K562 (cell line): ENCODE data around the gene BANP. TPM values are rescaled to one million over a fixed set of nuclear protein-coding genes. Genes with fewer than 3 reads are reported as not detected.

Source experiments
- ATAC-seq: fragments of 200-7000 bp; cut with Tn5 transposase; 3 replicates; pipeline ENCODE4 v1.9.1; 2020; ENCODE audit warnings: moderate library complexity
- BruUV-seq: library from RNA; stranded (reverse); fragments of 400-500 nt; replicated peaks from 2 replicates; lab custom pipeline; 2021; lab: Mats Ljungman, UMichigan
- CTCF ChIA-PET: fragments of 300-600 bp; formaldehyde crosslinking; extraction: SDS; loops from one replicate; lab custom pipeline; 2021; ENCODE audit warnings: low intra/inter-chr PET ratio; lab: Yijun Ruan, JAX
- POLR2A ChIA-PET: fragments of 300-600, 350-650 bp; sonication (Branson Sonifier 250); formaldehyde crosslinking; extraction: SDS; loops from one replicate; lab custom pipeline; 2021; ENCODE audit warnings: antibody characterized with exemption, inconsistent platforms; lab: Yijun Ruan, JAX
- DNase-seq, 4 experiments: peaks; one replicate each; pipeline versions ENCODE4 v3.0.0 to v3.0.0-alpha.2; 2011 to 2018; ENCODE audit warnings: low spot score in 3 of 4, mixed read lengths in 3 of 4; ENCODE audit errors: extremely low read depth in 1 of 4
- FAIRE-seq: peaks from 2 replicates; lab custom pipeline; 2011; peaks lifted over from hg19 to GRCh38; lab: Jason Lieb, UNC
- H2AFZ ChIP-seq: 2 replicates; pipeline ENCODE4 v1.6.0; 2011; ENCODE audit warnings: low read depth, low read length, control low read depth, inconsistent platforms
- H3K27ac ChIP-seq: fragments of 200-600 bp; 3 replicates; pipeline ENCODE4 v1.8.0; 2011; ENCODE audit warnings: low read depth, mild to moderate bottlenecking, control low read depth, inconsistent platforms, low read length, moderate library complexity, mixed read lengths; ENCODE audit errors: extremely low read depth
- H3K27me3 ChIP-seq, 2 experiments: fragments of 300-600 bp in 1 of 2; 2 replicates in 1 of 2; 3 replicates in 1 of 2; pipeline versions ENCODE4 v1.6.0 to v1.8.0; 2011; ENCODE audit warnings: inconsistent platforms in 2 of 2, low read length in 2 of 2, mild to moderate bottlenecking in 1 of 2, mixed read lengths in 1 of 2, moderate library complexity in 1 of 2; ENCODE audit not compliant: control insufficient read depth in 2 of 2, insufficient read depth in 2 of 2
- H3K36me3 ChIP-seq: fragments of 300-600 bp; 3 replicates; pipeline ENCODE4 v1.8.0; 2011; ENCODE audit warnings: mild to moderate bottlenecking, low read length, inconsistent platforms; ENCODE audit not compliant: control insufficient read depth, insufficient read depth
- H3K4me1 ChIP-seq, 2 experiments: fragments of 200-600 bp in 1 of 2; replicated peaks in 1 of 2; 2 replicates in 1 of 2; 3 replicates in 1 of 2; pipeline versions ENCODE4 v1.5.1 to v1.8.0; 2011; ENCODE audit warnings: inconsistent platforms in 2 of 2, low read length in 2 of 2, mild to moderate bottlenecking in 1 of 2, mixed read lengths in 1 of 2, moderate library complexity in 1 of 2; ENCODE audit not compliant: control insufficient read depth in 2 of 2, insufficient read depth in 2 of 2
- H3K4me2 ChIP-seq: 2 replicates; pipeline ENCODE4 v1.6.1; 2011; ENCODE audit warnings: low read length, control low read depth, inconsistent platforms, mixed read lengths; ENCODE audit not compliant: insufficient read depth
- H3K4me3 ChIP-seq: fragments of 200-600 bp; sonication (generic), shearing (Covaris generic); 2 replicates; pipeline ENCODE4 v1.5.1; 2016; ENCODE audit warnings: control low read depth, inconsistent platforms
- H3K79me2 ChIP-seq: fragments of 200-600 bp; 3 replicates; pipeline ENCODE4 v1.8.0; 2011; ENCODE audit warnings: low read length, inconsistent platforms; ENCODE audit not compliant: control insufficient read depth, insufficient read depth
- H3K9ac ChIP-seq, 2 experiments: 2 replicates each; pipeline versions ENCODE4 v1.6.0 to v1.6.1; 2011; ENCODE audit warnings: low read depth in 2 of 2, low read length in 2 of 2, control low read depth in 1 of 2, inconsistent platforms in 1 of 2, mild to moderate bottlenecking in 1 of 2, mixed read lengths in 1 of 2; ENCODE audit not compliant: insufficient read depth in 1 of 2
- H3K9me1 ChIP-seq: one replicate; pipeline ENCODE4 v1.6.0; 2011; ENCODE audit warnings: inconsistent platforms, mild to moderate bottlenecking, low read length, moderate library complexity; ENCODE audit not compliant: control insufficient read depth, insufficient read depth
- H3K9me3 ChIP-seq: replicated peaks from 2 replicates; pipeline ENCODE4 v1.5.1; 2011; ENCODE audit warnings: low read depth, low read length, inconsistent platforms; ENCODE audit not compliant: control insufficient read depth, insufficient read depth
- H4K20me1 ChIP-seq: replicated peaks from 2 replicates; pipeline ENCODE4 v1.6.1; 2011; ENCODE audit warnings: low read length, inconsistent platforms, mixed read lengths; ENCODE audit not compliant: control insufficient read depth, insufficient read depth
- BRD9 ChIP-seq: fragments of 450-650 bp; IDR thresholded peaks from 2 replicates; pipeline ENCODE4 v1.6.1; 2018; ENCODE audit warnings: low read depth; ENCODE audit not compliant: partially characterized antibody
- FOXM1 ChIP-seq, 2 experiments: fragments of 450-650 bp in 1 of 2; sonication (generic) in 1 of 2; formaldehyde crosslinking in 1 of 2; IDR thresholded peaks; 2 replicates each; pipeline versions ENCODE4 v1.6.1 to v1.9.0; 2017 to 2022; ENCODE audit warnings: low read depth in 2 of 2, mild to moderate bottlenecking in 2 of 2, missing genetic modification reagents in 1 of 2, moderate library complexity in 1 of 2
- POLR2AphosphoS5 ChIP-seq: IDR thresholded peaks from 2 replicates; pipeline ENCODE4 v1.6.1; 2011; ENCODE audit warnings: mild to moderate bottlenecking, low read depth, low read length, moderate library complexity; ENCODE audit not compliant: control insufficient read depth, insufficient read depth
- RB1 ChIP-seq: fragments of 450-650 bp; IDR thresholded peaks from 2 replicates; pipeline ENCODE4 v1.6.1; 2017; ENCODE audit warnings: low read depth, mild to moderate bottlenecking
- SP1 ChIP-seq: sonication (generic); formaldehyde crosslinking; IDR thresholded peaks from 2 replicates; pipeline ENCODE4 v1.8.1; 2022; ENCODE audit warnings: mild to moderate bottlenecking, missing genetic modification reagents
- ZKSCAN1 ChIP-seq: fragments of 150-350 bp; IDR thresholded peaks from 2 replicates; pipeline ENCODE4 v1.6.1; 2016; ENCODE audit warnings: low read depth, low read length
- WGBS: fragments of 100-300 bp; shearing (Covaris generic); methylation state at CpG from one replicate; pipeline ENCODE4 v1.1.6; 2016; ENCODE audit warnings: low coverage, mixed read lengths; ENCODE audit not compliant: insufficient coverage; ENCODE audit errors: missing lambda C conversion rate; 5-methylcytosine and 5-hydroxymethylcytosine counted together
- in situ Hi-C: fragments of 300-500 bp; cut with MboI; formaldehyde crosslinking; loops from 4 replicates; pipeline ENCODE4 v1.15.0; 2018; ENCODE audit warnings: inconsistent platforms, mixed read lengths
- intact Hi-C: fragments of 100-400 bp; cut with micrococcal nuclease; formaldehyde crosslinking; loops from 2 replicates; pipeline ENCODE4 v1.14.2; 2022
- polyA plus RNA-seq, 8 experiments: library from polyadenylated mRNA; depleted of rRNA in 4 of 8; stranded (reverse) in 5 of 8; unstranded in 3 of 8; fragments of >200 nt; fragmentation: Nextera tagmentation in 2 of 8; fragmentation: Illumina TruSeq in 1 of 8; extraction: Ambion mirVana in 2 of 8; extraction: Trizol in 1 of 8; gene quantifications; 2 replicates each; pipeline versions ENCODE4 v1.2.1 to v1.2.3, GENCODE V29; 2011 to 2014; ENCODE audit warnings: inconsistent platforms in 1 of 8, missing spikeins in 1 of 8
- total RNA-seq, 7 experiments: library from RNA; depleted of rRNA in 6 of 7; stranded (reverse); fragments of >200 nt in 6 of 7; fragmentation: Illumina TruSeq in 2 of 7; extraction: Trizol in 2 of 7; gene quantifications; 2 replicates each; pipeline versions ENCODE4 v1.2.1 to v1.2.3, GENCODE V29; 2011 to 2021; ENCODE audit warnings: low replicate concordance in 1 of 7

Gene BANP
- total and polyA plus RNA-seq, 9 of the 15 experiments (the other 6 are each of a cell fraction or from before 2014, with no cell fraction given) = 4.6 to 22.1 (median 15.6) TPM

DNA sequence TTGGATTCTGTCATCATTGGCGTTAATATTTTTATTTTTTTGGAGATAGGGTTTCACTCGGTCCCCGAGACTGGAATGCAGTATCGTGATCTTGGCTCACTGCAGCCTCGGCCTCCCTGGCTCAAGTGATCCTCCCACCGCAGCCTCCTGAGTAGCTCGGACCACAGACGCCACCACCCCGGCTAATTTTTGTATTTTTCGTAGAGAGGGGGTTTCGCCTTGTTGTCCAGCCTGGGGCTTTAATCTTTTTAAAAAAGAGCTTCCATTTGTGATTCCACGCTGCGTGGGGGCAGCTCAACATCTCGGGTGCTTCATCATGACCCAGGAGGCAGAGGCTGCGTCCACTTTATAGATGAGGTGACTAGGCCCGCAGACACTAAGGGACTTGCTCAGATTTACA is 1.5 kb downstream of the BANP start:
- intact Hi-C loops = no loop called here
- Histone ChIP-seq H3K9ac (peak overlapping the region; percentile 74 to 97), H3K27ac (no peak overlapping the region), H3K4me1 (peaks cover 40 to 53% of the 10 kb centered on the region in 2 experiments), H4K20me1 (no peaks in the 10 kb centered on the region), H3K79me2 (peaks cover 62% of the 10 kb centered on the region), H3K4me3 (peak overlapping the region; percentile 90; the same call in 1 of the 2 replicates), H3K27me3 (no peaks in the 10 kb centered on the region), H3K36me3 (peaks cover 36% of the 10 kb centered on the region; the same call in 2 of the 3 replicates), H3K9me3 (no peaks in the 10 kb centered on the region), H2AFZ (no peak overlapping the region), H3K9me1 (peaks cover 5% of the 10 kb centered on the region), H3K4me2 (peak overlapping the region; percentile 100)
- FAIRE-seq (no peak), DNase-seq (no peak), ATAC-seq (no peak)
- ChIA-PET CTCF (no interaction called here), POLR2A (interaction anchor here (0.8 to 1.5 kb wide), 3 partner anchors 8 to 14 kb away, joined by 3 to 5 read pairs (median 5); no protein-coding TSS in a partner anchor)
- in situ Hi-C loops = no loop called here
- BruUV-seq = no TSS peak
- WGBS = 96% methylated on average over 16 of the region's 16 CpGs
- TF ChIP-seq RB1 (no peak), POLR2AphosphoS5 (0 out of 2 replicates have a peak, but pooled peaks have one; percentile 4), BRD9 (no peak), ZKSCAN1 (no peak), SP1 (CRISPR knock-in tag) (no peak), FOXM1 (IDR thresholded peaks at IDR 0.05; ENCODE audit: low read depth) (no peak), FOXM1 (CRISPR knock-in tag; IDR thresholded peaks at IDR 0.05; ENCODE audit: low read depth) (no peak)
